Measurements from ENCODE around the gene CNTNAP2. TPM values are rescaled to one million over a fixed set of nuclear protein-coding genes. Genes with fewer than 3 reads are reported as not detected.
A peak's percentile ranks its signal among the peaks of the same experiment; 100 is the strongest.

Gene CNTNAP2
- total and polyA plus RNA-seq, 11 donors, result 0.01 to 2.6 (median 0.31) TPM; not detected in 3

GRCh38 chr7:147304376-147304775 is 1187.8 kb downstream of the CNTNAP2 start:
- Histone ChIP-seq H3K9me3 (no peaks in the 10 kb centered on the region), H3K4me3 (no peak overlapping the region), H3K27ac (no peak overlapping the region), H3K4me1 (no peaks in the 10 kb centered on the region), H3K27me3 (no peaks in the 10 kb centered on the region), H3K36me3 (no peaks in the 10 kb centered on the region)
- 87 to 94% (median 91%) methylated on average over 2 of the region's 2 CpGs for WGBS, 4 donors
- DNase-seq, result no peak
- no peak for TF ChIP-seq POLR2A (IDR thresholded peaks at IDR 0.05)
- no peak for TF ChIP-seq CTCF (IDR thresholded peaks at IDR 0.05)
- intact Hi-C loops (cut with DNase I), result no loop called here
- no peak for ATAC-seq

DNA sequence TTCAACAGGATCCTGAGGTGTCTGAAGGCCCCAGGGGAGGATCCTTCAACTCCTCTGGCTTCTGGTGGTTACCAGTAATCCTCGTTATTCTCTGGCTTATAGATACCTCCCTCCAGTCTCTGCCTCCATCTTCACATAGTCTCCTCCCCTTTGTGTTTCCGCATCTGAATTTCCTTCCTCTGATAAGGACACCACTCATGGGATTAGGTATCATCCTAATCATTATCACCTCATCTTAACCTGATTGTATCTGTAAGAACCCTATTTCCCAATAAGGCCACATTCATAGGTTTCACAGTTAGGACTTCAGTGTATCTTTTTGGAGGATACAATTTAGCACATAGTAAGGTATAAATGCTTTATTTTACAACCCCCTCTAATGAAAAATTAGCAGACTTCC is 1189.2 kb downstream of the CNTNAP2 start:
- TF ChIP-seq POLR2A (IDR thresholded peaks at IDR 0.05) (no peak), CTCF (IDR thresholded peaks at IDR 0.05) (no peak)
- ATAC-seq, result no peak
- Histone ChIP-seq H3K27ac (no peak overlapping the region), H3K9me3 (no peaks in the 10 kb centered on the region), H3K4me1 (no peaks in the 10 kb centered on the region), H3K4me3 (no peak overlapping the region), H3K36me3 (no peaks in the 10 kb centered on the region), H3K27me3 (no peaks in the 10 kb centered on the region)
- intact Hi-C loops (cut with DNase I), result no loop called here
- WGBS, 4 donors, result 67 to 73% (median 70%) methylated on average over 2 of the region's 2 CpGs
- no peak for DNase-seq

DNA sequence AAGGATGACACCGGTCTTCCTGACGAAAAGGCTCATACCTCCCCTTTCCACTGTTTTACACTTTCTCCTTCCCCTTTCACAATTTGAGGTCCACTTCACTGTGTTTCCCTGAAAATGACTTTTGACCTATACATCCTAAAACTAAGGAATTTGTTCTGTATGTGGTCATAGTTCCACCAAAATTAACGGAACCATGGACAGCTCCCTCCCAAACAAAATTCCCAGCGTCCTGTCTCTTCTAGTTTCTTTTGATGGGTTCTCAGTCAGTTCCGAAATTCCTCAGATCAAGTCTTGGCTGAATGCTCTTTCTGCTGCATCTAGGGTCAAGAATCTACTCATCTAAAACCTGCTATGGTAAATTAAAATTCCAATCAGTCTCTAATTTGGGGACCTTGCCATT is 1191.9 kb downstream of the CNTNAP2 start:
- H3K4me3 ChIP-seq, result no peak overlapping the region
- no peak overlapping the region for H3K27ac ChIP-seq
- ATAC-seq, result no peak
- WGBS, 4 donors, result 53 to 65% (median 59%) methylated on average over 5 of the region's 5 CpGs
- no peak for TF ChIP-seq CTCF (IDR thresholded peaks at IDR 0.05)
- intact Hi-C loops (cut with DNase I), result no loop called here
- DNase-seq, result no peak
- no peaks in the 10 kb centered on the region for H3K4me1 ChIP-seq
- H3K9me3 ChIP-seq, result no peaks in the 10 kb centered on the region
- no peaks in the 10 kb centered on the region for H3K36me3 ChIP-seq
- H3K27me3 ChIP-seq, result no peaks in the 10 kb centered on the region

DNA sequence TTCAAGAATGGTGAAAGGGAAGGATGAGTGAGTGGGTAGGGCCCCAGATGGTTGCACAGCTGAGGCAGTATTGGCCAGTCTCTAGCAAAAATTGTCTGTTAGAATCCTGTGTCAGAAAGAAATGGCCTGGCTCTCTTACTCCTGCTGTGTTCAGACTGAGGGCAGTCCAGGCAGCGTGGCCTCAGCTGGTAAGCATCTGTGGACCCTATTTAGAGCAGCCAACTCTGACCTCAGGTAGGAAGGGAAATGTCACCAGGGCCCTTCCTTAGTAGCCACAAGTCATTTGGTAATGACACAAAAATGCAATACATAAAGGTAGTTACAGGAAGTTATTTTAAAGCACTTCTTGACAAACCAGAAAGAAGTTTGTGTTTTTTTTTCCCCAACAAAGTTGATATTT is 1194.7 kb downstream of the CNTNAP2 start:
- WGBS, 4 donors, result 27 to 60% (median 35%) methylated on average over 1 of the region's 1 CpG
- TF ChIP-seq CTCF (IDR thresholded peaks at IDR 0.05) (no peak), POLR2A (IDR thresholded peaks at IDR 0.05) (no peak)
- intact Hi-C loops (cut with DNase I), result no loop called here
- Histone ChIP-seq H3K4me3 (no peak overlapping the region), H3K27ac (no peak overlapping the region), H3K9me3 (no peaks in the 10 kb centered on the region), H3K36me3 (no peaks in the 10 kb centered on the region), H3K4me1 (no peaks in the 10 kb centered on the region), H3K27me3 (no peaks in the 10 kb centered on the region)
- ATAC-seq (peak in 2 of 4 donors; percentile 49 to 55), DNase-seq (no peak)

Data from heart left ventricle (tissue), 16 donors.